Nephron progenitor cell (in vitro differentiated cells): ENCODE measurements around the gene UNK.

Source experiments
- DNase-seq: peaks from one replicate; pipeline ENCODE4 v3.0.0; 2021
- H3K27ac Mint-ChIP-seq: 2 replicates; pipeline ENCODE4 v1.8.0; 2021; ENCODE audit warnings: mild to moderate bottlenecking, moderate library complexity, mixed read lengths
- H3K27me3 Mint-ChIP-seq: 2 replicates; pipeline ENCODE4 v1.8.0; 2021; ENCODE audit warnings: mild to moderate bottlenecking, low read depth, mixed read lengths; ENCODE audit not compliant: poor library complexity
- H3K36me3 Mint-ChIP-seq: 2 replicates; pipeline ENCODE4 v1.8.0; 2021; ENCODE audit warnings: low read depth, mixed read lengths
- H3K4me1 Mint-ChIP-seq: 2 replicates; pipeline ENCODE4 v1.8.0; 2021; ENCODE audit warnings: mixed read lengths
- H3K4me3 Mint-ChIP-seq: 2 replicates; pipeline ENCODE4 v1.8.0; 2021; ENCODE audit warnings: mild to moderate bottlenecking, moderate library complexity, mixed read lengths
- H3K9me3 Mint-ChIP-seq: 2 replicates; pipeline ENCODE4 v1.8.0; 2021; ENCODE audit warnings: mild to moderate bottlenecking, moderate library complexity, mixed read lengths
- CTCF ChIP-seq: fragments of 200-600 bp; sonication (generic); IDR thresholded peaks from 2 replicates; pipeline ENCODE4 v1.5.0; 2021; ENCODE audit warnings: antibody characterized with exemption

UNK gene

DNA sequence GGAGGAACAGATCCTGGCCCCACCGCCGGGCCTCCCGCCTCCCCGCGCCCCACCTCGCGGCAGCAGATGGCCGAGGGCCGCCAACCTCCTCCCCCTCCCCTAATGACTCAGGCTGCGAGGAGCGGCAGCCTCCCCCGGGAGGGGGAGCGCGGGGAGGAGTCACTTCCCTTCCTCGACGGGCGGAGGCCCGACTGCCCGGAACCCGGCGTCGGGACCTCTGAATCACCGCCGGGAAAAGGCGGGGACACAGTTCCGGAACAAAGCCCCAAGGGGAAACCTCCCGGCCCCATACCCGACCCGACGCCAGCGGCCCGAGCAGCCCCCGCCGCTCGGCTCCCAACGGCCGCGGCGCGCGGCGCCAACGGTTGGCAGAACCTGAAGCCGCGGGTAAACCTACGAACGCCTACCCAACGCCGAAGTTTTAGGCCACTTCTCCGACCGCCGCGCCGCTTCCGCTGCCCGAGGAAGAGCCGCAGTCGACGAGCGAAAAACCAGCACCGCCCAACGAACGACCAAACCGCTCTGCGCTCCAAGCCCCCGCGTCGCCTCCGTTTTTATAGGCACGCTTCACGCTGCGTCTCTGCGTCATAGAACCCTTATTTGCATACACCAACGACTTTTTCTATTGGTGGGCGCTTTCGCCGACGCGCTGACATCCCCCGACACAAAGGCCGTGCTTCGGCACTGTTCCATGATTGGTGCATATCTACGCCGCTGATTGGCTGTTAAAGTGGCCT is 5.2 kb upstream of the UNK start:
- Mint-ChIP-seq H3K4me3 (peak overlapping the region; percentile 94), H3K27ac (peak overlapping the region; percentile 100), H3K9me3 (peaks cover 11% of the 10 kb centered on the region), H3K36me3 (peaks cover 34% of the 10 kb centered on the region), H3K4me1 (peaks cover 60% of the 10 kb centered on the region), H3K27me3 (peaks cover 5% of the 10 kb centered on the region)
- no peak for TF ChIP-seq CTCF
- peak; percentile 91 for DNase-seq

GRCh38 chr17:75779987-75780889 is 4.4 kb upstream of the UNK start:
- Mint-ChIP-seq H3K36me3 (peaks cover 32% of the 10 kb centered on the region), H3K9me3 (peaks cover 11% of the 10 kb centered on the region), H3K27me3 (peaks cover 5% of the 10 kb centered on the region), H3K27ac (no peak overlapping the region), H3K4me1 (peaks cover 57% of the 10 kb centered on the region), H3K4me3 (peak overlapping the region; percentile 94)
- TF ChIP-seq CTCF, result no peak
- DNase-seq, result no peak

- H3K36me3 Mint-ChIP-seq, result peaks cover 26% of the 10 kb centered on the region
- TF ChIP-seq CTCF, result peak; percentile 54
- H3K4me3 Mint-ChIP-seq, result no peak overlapping the region
- no peak for DNase-seq
- H3K27me3 Mint-ChIP-seq, result peaks cover 5% of the 10 kb centered on the region
- peaks cover 11% of the 10 kb centered on the region for H3K9me3 Mint-ChIP-seq
- H3K27ac Mint-ChIP-seq, result peak overlapping the region; percentile 99
- peaks cover 47% of the 10 kb centered on the region for H3K4me1 Mint-ChIP-seq
These were observed 1.4 kb upstream of the UNK start for GRCh38 chr17:75783069-75783783.

DNA sequence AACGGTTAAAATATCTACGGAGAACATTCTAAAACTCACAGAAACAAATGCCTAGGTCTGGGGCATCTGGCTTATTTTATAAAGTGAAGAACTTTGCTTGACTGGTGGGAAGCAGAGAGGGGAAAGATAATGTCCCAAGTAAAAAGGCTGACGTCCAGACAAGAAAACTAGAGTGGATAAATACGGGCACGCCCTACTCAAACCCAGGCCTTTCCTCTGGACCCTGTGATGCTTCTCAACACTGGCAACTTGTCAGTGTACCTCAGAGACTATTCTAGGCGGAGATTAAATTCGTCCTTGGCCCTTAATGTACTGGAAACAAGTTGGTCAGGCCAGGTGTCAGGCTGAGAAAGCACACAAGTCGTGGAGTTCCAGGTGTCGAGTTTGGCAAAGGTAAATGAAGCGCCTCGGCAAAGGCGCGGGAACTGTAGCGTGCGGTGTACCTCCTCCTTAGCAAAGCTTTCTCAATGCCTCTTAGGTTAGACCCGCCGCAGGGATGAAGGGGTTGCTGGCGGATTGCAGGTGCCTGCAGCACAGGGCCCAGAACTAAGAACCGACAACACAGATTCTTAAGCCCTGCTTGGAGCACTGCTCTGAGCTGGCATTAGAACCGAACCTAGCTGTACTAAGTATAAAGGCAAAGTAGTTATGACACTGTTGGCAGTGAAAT is 668 bp upstream of the UNK start:
- Mint-ChIP-seq H3K9me3 (peaks cover 11% of the 10 kb centered on the region), H3K27me3 (peaks cover 5% of the 10 kb centered on the region), H3K4me3 (peak overlapping the region; percentile 90), H3K27ac (peak overlapping the region; percentile 99), H3K36me3 (peaks cover 22% of the 10 kb centered on the region), H3K4me1 (peaks cover 44% of the 10 kb centered on the region)
- TF ChIP-seq CTCF, result no peak
- DNase-seq, result no peak

DNA sequence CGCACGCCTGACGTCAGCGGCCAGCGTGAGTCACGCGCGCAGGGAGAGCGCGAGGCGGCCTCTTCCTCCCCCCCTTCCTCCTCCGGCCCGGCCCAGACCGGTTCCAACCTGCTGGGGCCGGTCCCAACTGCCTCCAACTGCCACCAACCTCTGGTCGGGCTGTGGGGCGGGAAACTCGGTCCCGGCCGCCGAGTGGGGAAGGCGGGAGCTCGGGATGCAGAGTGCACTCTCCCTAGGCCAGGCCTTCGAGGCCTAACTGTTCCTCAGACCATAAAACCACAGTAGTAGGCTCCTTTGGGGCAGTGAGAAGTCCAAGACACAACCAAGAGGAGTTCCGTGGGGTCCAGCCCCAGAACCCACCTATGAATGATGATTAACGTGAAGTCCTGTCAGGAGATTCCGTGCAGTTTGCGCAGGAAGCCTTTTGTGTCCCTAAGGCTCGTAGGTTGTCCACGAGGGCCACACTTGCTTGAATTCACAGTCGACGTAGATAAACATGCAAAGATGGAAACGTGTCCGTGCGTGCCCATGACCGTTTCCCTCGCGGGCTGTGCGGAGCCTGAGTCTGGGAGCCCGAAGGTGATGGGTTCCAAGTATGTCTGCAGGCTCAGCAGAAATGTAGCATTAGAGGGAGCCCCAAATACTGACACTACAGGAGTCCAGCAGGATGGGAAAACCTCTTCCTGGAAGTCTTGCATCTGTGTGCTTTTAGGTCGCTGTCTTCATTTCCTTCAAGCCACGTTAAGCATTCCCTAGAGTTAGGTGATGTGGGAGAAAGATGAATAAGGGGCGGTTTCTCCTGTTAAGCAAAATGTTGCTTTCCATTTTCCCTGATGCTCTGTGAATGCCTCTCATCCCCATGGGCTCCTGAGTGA is 647 bp downstream of the UNK start:
- DNase-seq, result peak; percentile 79

More for the DNA sequence above, 647 bp downstream of the UNK start:
- Mint-ChIP-seq H3K27me3 (no peaks in the 10 kb centered on the region), H3K4me3 (peak overlapping the region; percentile 90), H3K4me1 (peaks cover 39% of the 10 kb centered on the region), H3K36me3 (peaks cover 20% of the 10 kb centered on the region), H3K9me3 (peaks cover 5% of the 10 kb centered on the region), H3K27ac (peak overlapping the region; percentile 99)
- TF ChIP-seq CTCF, result no peak
